ENCODE results near the gene CST3. TPM values are rescaled to one million over a fixed set of nuclear protein-coding genes. Genes with fewer than 3 reads are reported as not detected.

CST3 gene
- total and polyA plus RNA-seq, 12 donors: 92.4 to 1,851 (median 1,124) TPM

GRCh38 chr20:23587631-23588030 lies 50.1 kb downstream of the CST3 start:
- TF ChIP-seq, protein P1, sequence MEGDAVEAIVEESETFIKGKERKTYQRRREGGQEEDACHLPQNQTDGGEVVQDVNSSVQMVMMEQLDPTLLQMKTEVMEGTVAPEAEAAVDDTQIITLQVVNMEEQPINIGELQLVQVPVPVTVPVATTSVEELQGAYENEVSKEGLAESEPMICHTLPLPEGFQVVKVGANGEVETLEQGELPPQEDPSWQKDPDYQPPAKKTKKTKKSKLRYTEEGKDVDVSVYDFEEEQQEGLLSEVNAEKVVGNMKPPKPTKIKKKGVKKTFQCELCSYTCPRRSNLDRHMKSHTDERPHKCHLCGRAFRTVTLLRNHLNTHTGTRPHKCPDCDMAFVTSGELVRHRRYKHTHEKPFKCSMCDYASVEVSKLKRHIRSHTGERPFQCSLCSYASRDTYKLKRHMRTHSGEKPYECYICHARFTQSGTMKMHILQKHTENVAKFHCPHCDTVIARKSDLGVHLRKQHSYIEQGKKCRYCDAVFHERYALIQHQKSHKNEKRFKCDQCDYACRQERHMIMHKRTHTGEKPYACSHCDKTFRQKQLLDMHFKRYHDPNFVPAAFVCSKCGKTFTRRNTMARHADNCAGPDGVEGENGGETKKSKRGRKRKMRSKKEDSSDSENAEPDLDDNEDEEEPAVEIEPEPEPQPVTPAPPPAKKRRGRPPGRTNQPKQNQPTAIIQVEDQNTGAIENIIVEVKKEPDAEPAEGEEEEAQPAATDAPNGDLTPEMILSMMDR (IDR thresholded peaks at IDR 0.05): no peak
- TF ChIP-seq POLR2A (IDR thresholded peaks at IDR 0.05): no peak
- WGBS, 4 donors: 74 to 77% (median 76%) methylated on average over 6 to 7 of the region's 7 CpGs
- Histone ChIP-seq H3K4me1 (replicated peaks in 1 of 2) (no peaks in the 10 kb centered on the region), H3K36me3 (replicated peaks in 1 of 2) (no peaks in the 10 kb centered on the region), H3K4me3 (no peak overlapping the region), H3K27ac (no peak overlapping the region), H3K27me3 (no peaks in the 10 kb centered on the region), H3K9me3 (replicated peaks in 1 of 3) (no peaks in the 10 kb centered on the region)
- intact Hi-C loops (cut with DNase I): no loop called here
- DNase-seq: no peak

DNA sequence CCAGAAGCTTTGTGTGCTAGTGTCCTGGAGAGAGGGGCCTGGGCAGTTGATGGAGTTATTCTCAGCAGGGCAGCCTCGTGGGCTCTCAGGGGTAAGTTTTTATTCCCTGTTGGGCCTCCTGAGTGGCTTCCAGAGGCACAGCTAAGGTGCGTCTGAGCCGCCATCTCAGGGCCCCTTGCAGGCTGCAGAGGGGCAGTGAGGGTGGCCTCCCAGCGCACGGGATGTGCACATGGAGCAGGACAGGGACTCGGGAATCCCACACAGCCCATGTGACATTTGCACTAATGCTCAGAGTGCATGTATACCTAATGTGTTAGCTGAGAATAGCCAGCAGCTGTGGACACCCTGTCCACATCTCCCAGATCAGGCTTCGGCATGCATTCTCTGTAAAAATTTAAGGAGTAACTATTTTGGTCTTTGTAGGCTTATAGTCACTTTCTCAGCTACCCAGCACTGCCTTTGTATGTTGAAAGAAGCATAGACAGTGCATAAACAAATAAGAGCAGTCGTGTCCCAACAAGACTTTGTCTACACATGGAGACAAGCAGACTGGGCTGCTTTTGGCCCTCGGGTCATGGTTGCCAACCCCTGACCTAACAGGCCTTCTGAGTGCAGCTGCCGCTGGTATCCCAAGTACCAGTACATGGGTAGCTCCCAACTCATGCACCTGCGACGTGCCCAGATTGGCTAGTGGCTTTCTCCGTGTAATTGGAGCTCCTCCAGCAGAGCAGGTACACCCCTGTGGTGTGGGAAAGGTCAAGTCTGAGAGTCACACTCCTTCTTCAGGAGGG lies 50.8 kb downstream of the CST3 start:
- 66 to 80% (median 74%) methylated on average over 6 to 13 of the region's 13 CpGs for WGBS, 4 donors
- Histone ChIP-seq H3K4me1 (replicated peaks in 1 of 2) (no peaks in the 10 kb centered on the region), H3K27ac (no peak overlapping the region), H3K9me3 (replicated peaks in 1 of 3) (no peaks in the 10 kb centered on the region), H3K27me3 (no peaks in the 10 kb centered on the region), H3K36me3 (replicated peaks in 1 of 2) (no peaks in the 10 kb centered on the region), H3K4me3 (no peak overlapping the region)
- TF ChIP-seq, protein P1 (IDR thresholded peaks at IDR 0.05): no peak
- no peak for TF ChIP-seq POLR2A (IDR thresholded peaks at IDR 0.05)
- no peak for DNase-seq
- intact Hi-C loops (cut with DNase I): no loop called here

GRCh38 chr20:23585808-23586734 lies 51.7 kb downstream of the CST3 start:
- DNase-seq: no peak
- H3K9me3 ChIP-seq (replicated peaks in 1 of 3): no peaks in the 10 kb centered on the region
- no peaks in the 10 kb centered on the region for H3K36me3 ChIP-seq (replicated peaks in 1 of 2)

DNA sequence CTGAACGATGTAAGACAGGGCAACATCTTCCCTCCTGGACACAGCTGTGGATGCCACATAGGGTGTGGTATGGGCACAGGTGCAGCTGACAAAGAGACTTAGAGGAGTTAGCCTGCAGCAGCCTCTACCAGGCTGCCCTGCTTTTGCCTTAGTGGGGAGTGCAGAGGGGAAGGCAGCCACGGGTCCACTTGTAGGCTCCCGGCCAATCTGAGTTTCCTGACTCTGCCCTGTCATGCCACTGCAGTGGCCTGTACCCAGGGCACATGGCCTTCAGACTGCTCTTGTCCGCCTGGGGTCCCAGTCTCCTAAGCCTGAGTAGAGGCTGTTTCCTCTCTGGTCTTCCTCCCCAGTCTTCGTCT lies 52.3 kb downstream of the CST3 start:
- H3K9me3 ChIP-seq (replicated peaks in 1 of 3): no peaks in the 10 kb centered on the region
- WGBS, 4 donors: 71 to 87% (median 79%) methylated on average over 5 of the region's 5 CpGs
- H3K4me3 ChIP-seq: no peak overlapping the region
- no peaks in the 10 kb centered on the region for H3K27me3 ChIP-seq
- TF ChIP-seq, protein P1 (IDR thresholded peaks at IDR 0.05): no peak
- intact Hi-C loops (cut with DNase I): no loop called here
- DNase-seq: no peak
- no peaks in the 10 kb centered on the region for H3K4me1 ChIP-seq (replicated peaks in 1 of 2)
- no peak overlapping the region for H3K27ac ChIP-seq
- no peaks in the 10 kb centered on the region for H3K36me3 ChIP-seq (replicated peaks in 1 of 2)

More at GRCh38 chr20:23585808-23586734, 51.7 kb downstream of the CST3 start:
- no peak overlapping the region for H3K4me3 ChIP-seq
- H3K4me1 ChIP-seq (replicated peaks in 1 of 2): no peaks in the 10 kb centered on the region
- H3K27ac ChIP-seq: no peak overlapping the region
- 78 to 87% (median 84%) methylated on average over 5 of the region's 5 CpGs for WGBS, 4 donors
- TF ChIP-seq, protein P1 (IDR thresholded peaks at IDR 0.05): no peak
- no peak for TF ChIP-seq POLR2A (IDR thresholded peaks at IDR 0.05)
- no peaks in the 10 kb centered on the region for H3K27me3 ChIP-seq
- intact Hi-C loops (cut with DNase I): no loop called here

All from adrenal gland (tissue), 12 donors.